Nephron (organoid): ENCODE results near the gene CBARP.
"Not testable (repeated sequence)": the region's sequence is repeated elsewhere in the genome, so short reads cannot be mapped to it uniquely, and the experiment has no call there.

Experiments
- H3K27ac Mint-ChIP-seq, 3 experiments: 2 replicates each; pipeline ENCODE4 v1.8.0; 2020; ENCODE audit warnings: mixed read lengths in 3 of 3, mild to moderate bottlenecking in 2 of 3, moderate library complexity in 1 of 3
- H3K27me3 Mint-ChIP-seq: 2 replicates; pipeline ENCODE4 v1.8.0; 2021; ENCODE audit warnings: low read depth, mild to moderate bottlenecking, moderate library complexity, mixed read lengths
- H3K36me3 Mint-ChIP-seq: 2 replicates; pipeline ENCODE4 v1.8.0; 2020; ENCODE audit warnings: low read depth, mixed read lengths
- H3K4me1 Mint-ChIP-seq: 2 replicates; pipeline ENCODE4 v1.8.0; 2020; ENCODE audit warnings: mixed read lengths
- H3K4me3 Mint-ChIP-seq, 3 experiments: 2 replicates each; pipeline ENCODE4 v1.8.0; 2020; ENCODE audit warnings: mild to moderate bottlenecking in 3 of 3, mixed read lengths in 3 of 3, moderate library complexity in 2 of 3
- H3K9me3 Mint-ChIP-seq: 2 replicates; pipeline ENCODE4 v1.8.0; 2020; ENCODE audit warnings: mixed read lengths
- CTCF ChIP-seq, 3 experiments: fragments of 200-600 bp; sonication (generic); IDR thresholded peaks; one replicate each; pipeline ENCODE4 v1.5.0; 2021; ENCODE audit warnings: antibody characterized with exemption in 3 of 3; ENCODE audit not compliant: unreplicated experiment in 3 of 3

The CBARP gene

GRCh38 chr19:1214299-1214861 lies 23.4 kb downstream of the CBARP start:
- peak overlapping the region in 2 of 3 experiments; percentile 59 to 68 for H3K27ac Mint-ChIP-seq
- no peaks in the 10 kb centered on the region for H3K9me3 Mint-ChIP-seq
- no peaks in the 10 kb centered on the region for H3K27me3 Mint-ChIP-seq
- peaks cover 40% of the 10 kb centered on the region for H3K4me1 Mint-ChIP-seq
- no peak overlapping the region for H3K4me3 Mint-ChIP-seq
- peaks cover 11% of the 10 kb centered on the region for H3K36me3 Mint-ChIP-seq
- TF ChIP-seq CTCF (IDR thresholded peaks at IDR 0.05; ENCODE audit: unreplicated experiment in 3 of 3) = no peak

- TF ChIP-seq CTCF (IDR thresholded peaks at IDR 0.05; ENCODE audit: unreplicated experiment in 3 of 3) = no peak
These were observed 24.2 kb downstream of the CBARP start for GRCh38 chr19:1213391-1214286.

GRCh38 chr19:1211494-1212234 lies 26.1 kb downstream of the CBARP start:
- Mint-ChIP-seq H3K4me1 (peaks cover 38% of the 10 kb centered on the region), H3K36me3 (peaks cover 11% of the 10 kb centered on the region), H3K9me3 (no peaks in the 10 kb centered on the region), H3K27me3 (no peaks in the 10 kb centered on the region), H3K27ac (peak overlapping the region in 1 of 3 experiments; percentile 56), H3K4me3 (peak overlapping the region; percentile 45 to 60 (median 46))
- TF ChIP-seq CTCF (IDR thresholded peaks at IDR 0.05; ENCODE audit: unreplicated experiment in 3 of 3) = no peak

More at GRCh38 chr19:1213391-1214286, 24.2 kb downstream of the CBARP start:
- peaks cover 11% of the 10 kb centered on the region for H3K36me3 Mint-ChIP-seq
- H3K27me3 Mint-ChIP-seq = no peaks in the 10 kb centered on the region
- H3K9me3 Mint-ChIP-seq = no peaks in the 10 kb centered on the region
- H3K27ac Mint-ChIP-seq = peak overlapping the region; percentile 59 to 90 (median 68)
- H3K4me1 Mint-ChIP-seq = peaks cover 40% of the 10 kb centered on the region
- H3K4me3 Mint-ChIP-seq = peak overlapping the region; percentile 39 to 57 (median 47)

- Mint-ChIP-seq H3K4me3 (peak overlapping the region; percentile 34 to 63 (median 47)), H3K27me3 (no peaks in the 10 kb centered on the region), H3K4me1 (peaks cover 34% of the 10 kb centered on the region), H3K36me3 (peaks cover 11% of the 10 kb centered on the region), H3K9me3 (no peaks in the 10 kb centered on the region), H3K27ac (peak overlapping the region in 1 of 3 experiments; percentile 52)
- TF ChIP-seq CTCF (IDR thresholded peaks at IDR 0.05; ENCODE audit: unreplicated experiment in 3 of 3) = no peak
These were observed 27.6 kb downstream of the CBARP start for GRCh38 chr19:1210227-1210538.

GRCh38 chr19:1208830-1209229 lies 29.0 kb downstream of the CBARP start:
- Mint-ChIP-seq H3K4me3 (peak overlapping the region in 1 of 3 experiments; percentile 43), H3K4me1 (peaks cover 28% of the 10 kb centered on the region)
- H3K27ac Mint-ChIP-seq, H3K27me3 Mint-ChIP-seq, H3K36me3 Mint-ChIP-seq, H3K9me3 Mint-ChIP-seq: not testable (repeated sequence)

- Mint-ChIP-seq H3K27ac (peak overlapping the region; percentile 78 to 95 (median 86)), H3K4me1 (peaks cover 29% of the 10 kb centered on the region), H3K9me3 (no peaks in the 10 kb centered on the region), H3K27me3 (no peaks in the 10 kb centered on the region), H3K36me3 (peaks cover 3% of the 10 kb centered on the region), H3K4me3 (peak overlapping the region; percentile 93 to 95 (median 94))
- TF ChIP-seq CTCF (IDR thresholded peaks at IDR 0.05; ENCODE audit: unreplicated experiment in 3 of 3) = no peak
These were observed 30.8 kb downstream of the CBARP start for GRCh38 chr19:1206864-1207450.
